ENCODE data around the gene KIAA0232. TPM values are rescaled to one million over a fixed set of nuclear protein-coding genes. Genes with fewer than 3 reads are reported as not detected.

KIAA0232 gene
- total and polyA plus RNA-seq, 9 of the 15 experiments (the other 6 are each of a cell fraction or from before 2014, with no cell fraction given), result 3.5 to 17.4 (median 13.0) TPM

DNA sequence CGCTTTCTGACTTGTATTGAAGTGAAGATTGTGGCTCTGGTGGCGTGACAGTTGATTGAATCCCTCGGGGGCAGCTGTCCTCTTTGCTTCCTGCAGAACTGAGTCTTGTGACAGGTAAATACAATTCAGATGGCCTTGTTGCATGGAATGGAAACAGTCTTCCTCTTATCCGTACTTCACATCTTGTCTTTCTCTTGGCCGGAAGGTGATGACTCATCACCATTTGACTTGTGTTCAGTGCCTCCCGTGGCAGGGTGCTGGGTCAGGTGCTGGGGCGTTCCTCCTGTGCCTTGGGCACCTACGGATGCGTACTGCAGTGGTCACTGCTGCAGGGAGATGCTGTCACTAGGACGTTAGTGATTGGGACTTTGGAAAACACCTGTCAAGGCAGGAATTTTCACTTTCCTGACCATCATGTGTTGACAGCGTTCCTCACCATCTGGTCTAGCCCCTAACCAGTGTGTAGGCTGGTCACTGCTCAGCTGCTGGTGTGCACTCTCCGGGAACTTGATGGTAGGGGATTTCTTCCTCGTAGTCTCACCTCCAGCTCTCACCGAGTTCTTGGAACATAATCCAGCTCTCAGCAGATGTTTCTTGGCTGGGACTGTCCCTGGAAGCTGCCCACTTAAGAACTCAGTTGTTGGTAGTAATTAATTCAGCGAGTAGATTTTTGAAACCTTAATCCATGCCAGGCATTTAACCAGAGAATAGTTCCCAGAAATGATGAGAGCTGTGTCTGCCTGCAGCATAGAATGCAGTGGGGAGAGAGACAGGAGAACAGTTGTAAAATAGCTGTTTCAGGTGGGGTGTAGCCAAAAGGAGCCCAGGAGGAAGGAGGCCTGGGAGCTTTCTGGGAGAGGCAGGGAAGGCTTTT lies 134.3 kb downstream of the KIAA0232 start (continued):
- TF ChIP-seq, protein P1, sequence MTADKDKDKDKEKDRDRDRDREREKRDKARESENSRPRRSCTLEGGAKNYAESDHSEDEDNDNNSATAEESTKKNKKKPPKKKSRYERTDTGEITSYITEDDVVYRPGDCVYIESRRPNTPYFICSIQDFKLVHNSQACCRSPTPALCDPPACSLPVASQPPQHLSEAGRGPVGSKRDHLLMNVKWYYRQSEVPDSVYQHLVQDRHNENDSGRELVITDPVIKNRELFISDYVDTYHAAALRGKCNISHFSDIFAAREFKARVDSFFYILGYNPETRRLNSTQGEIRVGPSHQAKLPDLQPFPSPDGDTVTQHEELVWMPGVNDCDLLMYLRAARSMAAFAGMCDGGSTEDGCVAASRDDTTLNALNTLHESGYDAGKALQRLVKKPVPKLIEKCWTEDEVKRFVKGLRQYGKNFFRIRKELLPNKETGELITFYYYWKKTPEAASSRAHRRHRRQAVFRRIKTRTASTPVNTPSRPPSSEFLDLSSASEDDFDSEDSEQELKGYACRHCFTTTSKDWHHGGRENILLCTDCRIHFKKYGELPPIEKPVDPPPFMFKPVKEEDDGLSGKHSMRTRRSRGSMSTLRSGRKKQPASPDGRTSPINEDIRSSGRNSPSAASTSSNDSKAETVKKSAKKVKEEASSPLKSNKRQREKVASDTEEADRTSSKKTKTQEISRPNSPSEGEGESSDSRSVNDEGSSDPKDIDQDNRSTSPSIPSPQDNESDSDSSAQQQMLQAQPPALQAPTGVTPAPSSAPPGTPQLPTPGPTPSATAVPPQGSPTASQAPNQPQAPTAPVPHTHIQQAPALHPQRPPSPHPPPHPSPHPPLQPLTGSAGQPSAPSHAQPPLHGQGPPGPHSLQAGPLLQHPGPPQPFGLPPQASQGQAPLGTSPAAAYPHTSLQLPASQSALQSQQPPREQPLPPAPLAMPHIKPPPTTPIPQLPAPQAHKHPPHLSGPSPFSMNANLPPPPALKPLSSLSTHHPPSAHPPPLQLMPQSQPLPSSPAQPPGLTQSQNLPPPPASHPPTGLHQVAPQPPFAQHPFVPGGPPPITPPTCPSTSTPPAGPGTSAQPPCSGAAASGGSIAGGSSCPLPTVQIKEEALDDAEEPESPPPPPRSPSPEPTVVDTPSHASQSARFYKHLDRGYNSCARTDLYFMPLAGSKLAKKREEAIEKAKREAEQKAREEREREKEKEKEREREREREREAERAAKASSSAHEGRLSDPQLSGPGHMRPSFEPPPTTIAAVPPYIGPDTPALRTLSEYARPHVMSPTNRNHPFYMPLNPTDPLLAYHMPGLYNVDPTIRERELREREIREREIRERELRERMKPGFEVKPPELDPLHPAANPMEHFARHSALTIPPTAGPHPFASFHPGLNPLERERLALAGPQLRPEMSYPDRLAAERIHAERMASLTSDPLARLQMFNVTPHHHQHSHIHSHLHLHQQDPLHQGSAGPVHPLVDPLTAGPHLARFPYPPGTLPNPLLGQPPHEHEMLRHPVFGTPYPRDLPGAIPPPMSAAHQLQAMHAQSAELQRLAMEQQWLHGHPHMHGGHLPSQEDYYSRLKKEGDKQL (CRISPR knock-in tag; IDR thresholded peaks at IDR 0.05; ENCODE audit: borderline replicate concordance), result no peak
- TF ChIP-seq, protein P2, sequence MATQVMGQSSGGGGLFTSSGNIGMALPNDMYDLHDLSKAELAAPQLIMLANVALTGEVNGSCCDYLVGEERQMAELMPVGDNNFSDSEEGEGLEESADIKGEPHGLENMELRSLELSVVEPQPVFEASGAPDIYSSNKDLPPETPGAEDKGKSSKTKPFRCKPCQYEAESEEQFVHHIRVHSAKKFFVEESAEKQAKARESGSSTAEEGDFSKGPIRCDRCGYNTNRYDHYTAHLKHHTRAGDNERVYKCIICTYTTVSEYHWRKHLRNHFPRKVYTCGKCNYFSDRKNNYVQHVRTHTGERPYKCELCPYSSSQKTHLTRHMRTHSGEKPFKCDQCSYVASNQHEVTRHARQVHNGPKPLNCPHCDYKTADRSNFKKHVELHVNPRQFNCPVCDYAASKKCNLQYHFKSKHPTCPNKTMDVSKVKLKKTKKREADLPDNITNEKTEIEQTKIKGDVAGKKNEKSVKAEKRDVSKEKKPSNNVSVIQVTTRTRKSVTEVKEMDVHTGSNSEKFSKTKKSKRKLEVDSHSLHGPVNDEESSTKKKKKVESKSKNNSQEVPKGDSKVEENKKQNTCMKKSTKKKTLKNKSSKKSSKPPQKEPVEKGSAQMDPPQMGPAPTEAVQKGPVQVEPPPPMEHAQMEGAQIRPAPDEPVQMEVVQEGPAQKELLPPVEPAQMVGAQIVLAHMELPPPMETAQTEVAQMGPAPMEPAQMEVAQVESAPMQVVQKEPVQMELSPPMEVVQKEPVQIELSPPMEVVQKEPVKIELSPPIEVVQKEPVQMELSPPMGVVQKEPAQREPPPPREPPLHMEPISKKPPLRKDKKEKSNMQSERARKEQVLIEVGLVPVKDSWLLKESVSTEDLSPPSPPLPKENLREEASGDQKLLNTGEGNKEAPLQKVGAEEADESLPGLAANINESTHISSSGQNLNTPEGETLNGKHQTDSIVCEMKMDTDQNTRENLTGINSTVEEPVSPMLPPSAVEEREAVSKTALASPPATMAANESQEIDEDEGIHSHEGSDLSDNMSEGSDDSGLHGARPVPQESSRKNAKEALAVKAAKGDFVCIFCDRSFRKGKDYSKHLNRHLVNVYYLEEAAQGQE (IDR thresholded peaks at IDR 0.05; ENCODE audit: borderline replicate concordance), result peak; percentile 48
- TF ChIP-seq, protein P2 (CRISPR knock-in tag; IDR thresholded peaks at IDR 0.05; ENCODE audit: low read depth), result no peak
- TF ChIP-seq FOSL1 (tag; conservative IDR thresholded peaks at IDR 0.05) (peak; percentile 99), RAD21 (CRISPR knock-in tag; conservative IDR thresholded peaks at IDR 0.05 in 1 of 2, IDR thresholded peaks at IDR 0.05 in 1 of 2) (no peak), HSF4 (CRISPR knock-in tag; IDR thresholded peaks at IDR 0.05; ENCODE audit: borderline replicate concordance) (no peak), ZBED1 (IDR thresholded peaks at IDR 0.05) (peak; percentile 71; the same call in 1 of the 2 replicates), ETV6 (IDR thresholded peaks at IDR 0.05; ENCODE audit: borderline replicate concordance in 1 of 2, low read depth in 2 of 2, low read length in 1 of 2) (peak in 1 of 2 experiments; percentile 43; a peak in 1 of 4 replicates), ETV6 (CRISPR knock-in tag; IDR thresholded peaks at IDR 0.05; ENCODE audit: borderline replicate concordance) (no peak), ZNF507 (tag; conservative IDR thresholded peaks at IDR 0.05) (no peak), SRF (CRISPR knock-in tag; IDR thresholded peaks at IDR 0.05) (no peak; a peak in 1 of 4 replicates)
- TF ChIP-seq, protein P3, sequence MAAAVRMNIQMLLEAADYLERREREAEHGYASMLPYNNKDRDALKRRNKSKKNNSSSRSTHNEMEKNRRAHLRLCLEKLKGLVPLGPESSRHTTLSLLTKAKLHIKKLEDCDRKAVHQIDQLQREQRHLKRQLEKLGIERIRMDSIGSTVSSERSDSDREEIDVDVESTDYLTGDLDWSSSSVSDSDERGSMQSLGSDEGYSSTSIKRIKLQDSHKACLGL (CRISPR knock-in tag; IDR thresholded peaks at IDR 0.05; ENCODE audit: borderline replicate concordance, poor library complexity, severe bottlenecking), result no peak

All from K562 (cell line).